Neural crest cell (in vitro differentiated cells): ENCODE results near the gene SGPL1. TPM values are rescaled to one million over a fixed set of nuclear protein-coding genes. Genes with fewer than 3 reads are reported as not detected.

Source experiments
- total RNA-seq: library from RNA; stranded (reverse); gene quantifications from 2 replicates; pipeline ENCODE4 v1.2.1, GENCODE V29; 2021

The SGPL1 gene
- total RNA-seq, 1 donor from 2014 or later, result 58.2 TPM

Other genes starting within 250 kb of the SGPL1 start
- gene PRF1, start 213.2 kb upstream of the SGPL1 start, total RNA-seq, result not detected in 2 replicates
- gene ADAMTS14, start 143.4 kb upstream of the SGPL1 start, total RNA-seq, result 0.19 and 0.30 TPM in 2 replicates
- gene TBATA, start 30.6 kb upstream of the SGPL1 start, total RNA-seq, result not detected in 2 replicates
- gene PCBD1, start 72.6 kb downstream of the SGPL1 start, total RNA-seq, result 38.2 and 38.3 TPM in 2 replicates